ENCODE measurements around the gene CPNE9. TPM values are rescaled to one million over a fixed set of nuclear protein-coding genes. Genes with fewer than 3 reads are reported as not detected.

The CPNE9 gene
- total and polyA plus RNA-seq, 2 of the 13 experiments (the other 11 are each of a cell fraction or from before 2014, with no cell fraction given), result 0.20 TPM; not detected in 1

DNA sequence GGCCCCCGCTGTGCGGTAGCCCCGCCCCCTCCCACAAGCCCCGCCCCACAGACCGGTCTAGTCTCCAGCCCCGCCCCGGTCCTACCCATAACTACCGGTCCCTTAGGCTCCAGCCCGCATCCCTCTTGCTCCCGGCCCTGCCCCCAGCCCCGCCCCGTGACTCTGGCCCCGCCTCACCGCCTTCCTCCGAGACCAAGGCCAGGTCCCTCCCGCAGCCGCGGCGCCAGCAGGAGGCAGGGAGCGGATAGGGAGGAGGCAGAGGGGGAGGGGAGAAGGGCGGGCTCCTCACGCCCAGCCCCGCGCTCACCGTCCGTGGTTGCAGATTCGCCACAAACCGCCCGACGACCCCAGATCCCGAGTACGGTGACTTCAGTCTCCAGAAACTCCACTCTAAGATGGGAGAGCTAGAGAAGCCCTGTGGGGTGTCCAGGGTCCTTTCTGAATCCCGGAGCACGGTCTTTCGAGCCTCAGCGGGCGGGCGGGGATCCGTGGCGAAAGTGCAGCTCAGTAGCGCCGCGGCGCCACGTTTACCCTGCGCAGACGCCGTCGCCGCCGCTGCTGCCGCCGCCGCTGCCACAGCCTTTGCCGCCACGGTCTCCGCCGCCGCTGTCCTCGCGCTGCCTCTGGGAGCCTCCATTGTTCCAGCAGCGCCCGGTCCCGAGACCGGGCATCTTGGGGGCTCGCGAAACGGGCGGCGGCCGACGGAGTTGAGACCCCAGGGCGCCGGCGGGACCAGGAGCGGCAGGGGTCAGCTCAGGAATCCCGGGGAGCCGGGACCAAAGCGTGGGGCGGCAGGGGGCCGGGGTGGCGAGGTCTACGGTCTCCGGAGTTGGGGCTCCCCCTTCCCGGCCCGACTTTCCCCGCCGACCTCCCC is 27.8 kb downstream of the CPNE9 start, which contains the start of gene BRPF1 (continued):
- TF ChIP-seq ZBTB33 (CRISPR knock-in tag; IDR thresholded peaks at IDR 0.05) (no peak), ZZZ3 (CRISPR knock-in tag; IDR thresholded peaks at IDR 0.05; ENCODE audit: borderline replicate concordance) (peak; percentile 79; the same call in 1 of the 2 replicates), ZNF614 (CRISPR knock-in tag; IDR thresholded peaks at IDR 0.05; ENCODE audit: borderline replicate concordance) (peak; percentile 44; the same call in 1 of the 2 replicates), MXD4 (CRISPR knock-in tag; IDR thresholded peaks at IDR 0.05) (peak; percentile 60; the same call in 1 of the 2 replicates), ZSCAN25 (CRISPR knock-in tag; IDR thresholded peaks at IDR 0.05) (peak; percentile 84), SP1 (IDR thresholded peaks at IDR 0.05) (no peak), SP1 (CRISPR knock-in tag; IDR thresholded peaks at IDR 0.05) (peak; percentile 86), ATRX (CRISPR knock-in tag; IDR thresholded peaks at IDR 0.05; ENCODE audit: borderline replicate concordance) (no peak), ZNF891 (CRISPR knock-in tag; IDR thresholded peaks at IDR 0.05) (peak; percentile 62; the same call in 1 of the 2 replicates), ZFP91 (CRISPR knock-in tag; IDR thresholded peaks at IDR 0.05; ENCODE audit: borderline replicate concordance) (peak; percentile 68; the same call in 1 of the 2 replicates), PTBP1 (IDR thresholded peaks at IDR 0.05; ENCODE audit: low read depth, low read length, poor library complexity, severe bottlenecking) (no peak), ADNP (CRISPR knock-in tag; IDR thresholded peaks at IDR 0.05) (no peak), AGO1 (IDR thresholded peaks at IDR 0.05; ENCODE audit: low read depth, low read length, poor library complexity, severe bottlenecking) (no peak), MLLT10 (CRISPR knock-in tag; IDR thresholded peaks at IDR 0.05) (no peak), ZNF766 (CRISPR knock-in tag; IDR thresholded peaks at IDR 0.05; ENCODE audit: borderline replicate concordance) (peak; percentile 71; the same call in 1 of the 2 replicates), ZNF562 (CRISPR knock-in tag; IDR thresholded peaks at IDR 0.05; ENCODE audit: borderline replicate concordance) (no peak), BHLHE40 (IDR thresholded peaks at IDR 0.05; ENCODE audit: low read length) (no peak), ZNF678 (CRISPR knock-in tag; IDR thresholded peaks at IDR 0.05) (0 out of 2 replicates have a peak, but pooled peaks have one; percentile 83)
- TF ChIP-seq, protein P1, sequence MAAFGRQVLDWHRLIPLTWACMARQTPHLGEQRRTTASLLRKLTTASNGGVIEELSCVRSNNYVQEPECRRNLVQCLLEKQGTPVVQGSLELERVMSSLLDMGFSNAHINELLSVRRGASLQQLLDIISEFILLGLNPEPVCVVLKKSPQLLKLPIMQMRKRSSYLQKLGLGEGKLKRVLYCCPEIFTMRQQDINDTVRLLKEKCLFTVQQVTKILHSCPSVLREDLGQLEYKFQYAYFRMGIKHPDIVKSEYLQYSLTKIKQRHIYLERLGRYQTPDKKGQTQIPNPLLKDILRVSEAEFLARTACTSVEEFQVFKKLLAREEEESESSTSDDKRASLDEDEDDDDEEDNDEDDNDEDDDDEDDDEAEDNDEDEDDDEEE (CRISPR knock-in tag; IDR thresholded peaks at IDR 0.05), result no peak
- TF ChIP-seq, protein P2, sequence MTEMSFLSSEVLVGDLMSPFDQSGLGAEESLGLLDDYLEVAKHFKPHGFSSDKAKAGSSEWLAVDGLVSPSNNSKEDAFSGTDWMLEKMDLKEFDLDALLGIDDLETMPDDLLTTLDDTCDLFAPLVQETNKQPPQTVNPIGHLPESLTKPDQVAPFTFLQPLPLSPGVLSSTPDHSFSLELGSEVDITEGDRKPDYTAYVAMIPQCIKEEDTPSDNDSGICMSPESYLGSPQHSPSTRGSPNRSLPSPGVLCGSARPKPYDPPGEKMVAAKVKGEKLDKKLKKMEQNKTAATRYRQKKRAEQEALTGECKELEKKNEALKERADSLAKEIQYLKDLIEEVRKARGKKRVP (CRISPR knock-in tag; IDR thresholded peaks at IDR 0.05), result no peak
- TF ChIP-seq, protein P3, sequence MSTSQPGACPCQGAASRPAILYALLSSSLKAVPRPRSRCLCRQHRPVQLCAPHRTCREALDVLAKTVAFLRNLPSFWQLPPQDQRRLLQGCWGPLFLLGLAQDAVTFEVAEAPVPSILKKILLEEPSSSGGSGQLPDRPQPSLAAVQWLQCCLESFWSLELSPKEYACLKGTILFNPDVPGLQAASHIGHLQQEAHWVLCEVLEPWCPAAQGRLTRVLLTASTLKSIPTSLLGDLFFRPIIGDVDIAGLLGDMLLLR (CRISPR knock-in tag; IDR thresholded peaks at IDR 0.05), result no peak

Data from HepG2 (cell line).